22Rv1 (cell line): ENCODE results near the gene SHISA5.

Experiments used
- ZFX ChIP-seq: fragments of 450-650 bp; IDR thresholded peaks from 2 replicates; pipeline ENCODE4 v1.6.1; 2017; ENCODE audit warnings: antibody characterized with exemption, borderline replicate concordance
- TF ChIP-seq, protein P1 (sequence below): fragments of 450-650 bp; IDR thresholded peaks from 2 replicates; pipeline ENCODE4 v1.5.1; 2017; ENCODE audit warnings: mild to moderate bottlenecking

DNA sequence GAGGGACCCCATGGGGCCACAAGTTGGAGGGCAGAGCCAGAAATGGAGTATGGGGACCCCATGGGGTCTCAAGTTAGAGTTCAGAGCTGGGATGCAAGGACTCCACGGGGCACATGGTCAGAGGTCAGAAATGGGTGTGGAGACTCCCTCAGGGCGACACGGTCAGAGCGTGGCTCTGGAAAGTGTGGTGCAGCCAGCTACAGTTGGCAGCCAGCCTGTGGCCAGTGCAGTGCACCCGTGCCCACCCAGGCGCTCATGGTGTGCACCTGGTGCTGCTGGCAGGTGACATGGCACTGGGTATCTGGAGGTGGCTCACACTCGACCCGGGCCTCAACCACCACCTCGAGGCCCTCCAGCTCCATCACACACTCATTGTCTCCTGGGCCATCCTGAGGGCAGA is 85.3 kb downstream of the SHISA5 start:
- TF ChIP-seq, protein P1, sequence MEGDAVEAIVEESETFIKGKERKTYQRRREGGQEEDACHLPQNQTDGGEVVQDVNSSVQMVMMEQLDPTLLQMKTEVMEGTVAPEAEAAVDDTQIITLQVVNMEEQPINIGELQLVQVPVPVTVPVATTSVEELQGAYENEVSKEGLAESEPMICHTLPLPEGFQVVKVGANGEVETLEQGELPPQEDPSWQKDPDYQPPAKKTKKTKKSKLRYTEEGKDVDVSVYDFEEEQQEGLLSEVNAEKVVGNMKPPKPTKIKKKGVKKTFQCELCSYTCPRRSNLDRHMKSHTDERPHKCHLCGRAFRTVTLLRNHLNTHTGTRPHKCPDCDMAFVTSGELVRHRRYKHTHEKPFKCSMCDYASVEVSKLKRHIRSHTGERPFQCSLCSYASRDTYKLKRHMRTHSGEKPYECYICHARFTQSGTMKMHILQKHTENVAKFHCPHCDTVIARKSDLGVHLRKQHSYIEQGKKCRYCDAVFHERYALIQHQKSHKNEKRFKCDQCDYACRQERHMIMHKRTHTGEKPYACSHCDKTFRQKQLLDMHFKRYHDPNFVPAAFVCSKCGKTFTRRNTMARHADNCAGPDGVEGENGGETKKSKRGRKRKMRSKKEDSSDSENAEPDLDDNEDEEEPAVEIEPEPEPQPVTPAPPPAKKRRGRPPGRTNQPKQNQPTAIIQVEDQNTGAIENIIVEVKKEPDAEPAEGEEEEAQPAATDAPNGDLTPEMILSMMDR, result no peak
- TF ChIP-seq ZFX, result no peak
